Loucy (cell line): ENCODE data around the gene UGT1A6.

Source experiments
- CTCF ChIP-seq: fragments of 200-600 bp; sonication (generic); conservative IDR thresholded peaks from 2 replicates; pipeline ENCODE4 v1.5.1; 2014; ENCODE audit warnings: mild to moderate bottlenecking, antibody characterized with exemption, low read length
- EZH2phosphoT487 ChIP-seq: fragments of 200-600 bp; IDR thresholded peaks from 2 replicates; pipeline ENCODE4 v1.6.1; 2018; ENCODE audit warnings: antibody characterized with exemption, mild to moderate bottlenecking, moderate library complexity, borderline replicate concordance

GRCh38 chr2:233773854-233774253, 81.2 kb downstream of the UGT1A6 start:
- TF ChIP-seq CTCF (no peak), EZH2phosphoT487 (no peak)
